CD4-positive, alpha-beta T cell treated with Interleukin-17A for 1 hour (primary cell): Measurements from ENCODE around the gene TLK2.
"Not testable (repeated sequence)": the region's sequence is repeated elsewhere in the genome, so short reads cannot be mapped to it uniquely, and the experiment has no call there.

Experiments used
- DNase-seq: peaks from one replicate; pipeline ENCODE4 v3.0.0-alpha.2; 2020

Gene TLK2

GRCh38 chr17:62478424-62478879 is at the start of gene TLK2:
Gene TLK2 (plus strand): TSS chr17:62478825. CDS start chr17:62481126, 2,301 bp downstream.
- peak; percentile 84 for DNase-seq

- not testable (repeated sequence) for DNase-seq
Measured at GRCh38 chr17:62435251-62435650, 43.4 kb upstream of the TLK2 start.

- not testable (repeated sequence) for DNase-seq
Measured at GRCh38 chr17:62441181-62441580, 37.4 kb upstream of the TLK2 start.

- no peak for DNase-seq
Measured at GRCh38 chr17:62444063-62444462, 34.6 kb upstream of the TLK2 start.

- not testable (repeated sequence) for DNase-seq
Measured at GRCh38 chr17:62445791-62446190, 32.8 kb upstream of the TLK2 start.

DNA sequence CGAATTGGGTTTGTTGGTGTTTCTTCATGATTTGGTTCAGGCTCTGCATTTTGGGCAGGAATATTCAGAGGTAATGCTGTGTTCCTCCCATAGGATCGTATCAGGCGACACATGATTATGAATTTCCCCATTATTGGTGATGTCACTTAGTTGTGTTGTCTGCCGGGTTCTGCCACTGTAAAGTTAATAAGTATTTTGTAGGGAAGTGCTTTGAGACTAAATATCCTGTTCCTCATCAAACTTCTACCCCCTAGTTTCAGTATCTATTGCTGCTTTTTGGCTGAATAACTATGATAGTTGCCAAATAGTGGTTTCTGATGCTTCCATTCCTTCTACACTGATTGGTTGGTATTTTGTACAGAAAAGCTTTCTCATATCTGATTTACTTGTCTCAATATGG is 26.4 kb upstream of the TLK2 start:
- not testable (repeated sequence) for DNase-seq

GRCh38 chr17:62453041-62453440 is 25.6 kb upstream of the TLK2 start:
- not testable (repeated sequence) for DNase-seq

DNA sequence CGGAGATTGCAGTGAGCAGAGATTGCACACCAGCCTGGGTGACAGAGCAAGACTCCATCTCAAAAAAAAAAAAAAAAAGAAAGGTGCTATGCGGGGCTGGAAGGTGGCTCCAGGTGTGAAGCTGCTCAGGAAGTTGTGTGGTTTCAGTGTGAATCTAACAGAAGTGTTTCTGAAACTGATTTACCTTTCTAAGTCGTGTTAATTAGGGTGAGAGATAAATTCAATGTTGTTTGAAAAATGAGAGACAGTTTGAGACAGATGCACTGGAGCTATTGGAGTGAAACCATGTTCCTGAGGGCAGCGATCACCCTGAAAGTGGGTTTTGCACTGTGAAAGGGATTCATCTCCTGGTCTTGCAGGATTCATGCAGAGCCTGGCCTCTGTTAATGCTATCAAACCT is 25.0 kb upstream of the TLK2 start:
- peak; percentile 35 for DNase-seq

- not testable (repeated sequence) for DNase-seq
Measured at GRCh38 chr17:62454111-62454510, 24.5 kb upstream of the TLK2 start.

GRCh38 chr17:62456016-62456415 is 22.6 kb upstream of the TLK2 start:
- no peak for DNase-seq

- not testable (repeated sequence) for DNase-seq
Measured at GRCh38 chr17:62458483-62458882, 20.1 kb upstream of the TLK2 start.

GRCh38 chr17:62464422-62464821 is 14.2 kb upstream of the TLK2 start:
- DNase-seq: not testable (repeated sequence)

GRCh38 chr17:62465271-62465670 is 13.4 kb upstream of the TLK2 start:
- not testable (repeated sequence) for DNase-seq

- peak; percentile 64 for DNase-seq
Measured at GRCh38 chr17:62470666-62471379, 7.8 kb upstream of the TLK2 start.

DNA sequence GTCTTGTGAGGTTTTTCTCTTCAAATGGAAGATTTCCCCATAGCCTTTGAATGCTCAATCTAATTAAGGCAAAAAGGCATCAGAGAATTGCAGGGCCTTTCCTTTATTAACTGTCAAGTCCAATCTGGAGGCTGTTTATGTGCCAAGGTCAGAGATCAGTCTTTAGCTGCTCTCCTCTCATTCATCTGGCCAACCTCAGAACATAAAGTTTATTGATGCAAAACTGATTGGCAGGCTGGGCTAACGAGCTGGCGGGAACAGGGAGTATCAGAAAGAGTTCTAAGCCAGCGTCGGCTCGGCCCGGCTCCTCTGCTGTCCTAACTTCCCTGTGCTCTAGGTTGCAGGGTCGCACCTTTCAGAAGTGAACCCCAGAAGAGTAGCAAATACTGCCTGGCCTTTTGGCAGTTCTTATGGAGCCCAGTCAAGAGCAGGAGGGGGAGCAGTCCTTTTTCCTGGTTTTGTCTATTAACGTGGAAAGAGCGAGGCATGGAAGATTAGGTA is 7.2 kb upstream of the TLK2 start:
- not testable (repeated sequence) for DNase-seq

DNA sequence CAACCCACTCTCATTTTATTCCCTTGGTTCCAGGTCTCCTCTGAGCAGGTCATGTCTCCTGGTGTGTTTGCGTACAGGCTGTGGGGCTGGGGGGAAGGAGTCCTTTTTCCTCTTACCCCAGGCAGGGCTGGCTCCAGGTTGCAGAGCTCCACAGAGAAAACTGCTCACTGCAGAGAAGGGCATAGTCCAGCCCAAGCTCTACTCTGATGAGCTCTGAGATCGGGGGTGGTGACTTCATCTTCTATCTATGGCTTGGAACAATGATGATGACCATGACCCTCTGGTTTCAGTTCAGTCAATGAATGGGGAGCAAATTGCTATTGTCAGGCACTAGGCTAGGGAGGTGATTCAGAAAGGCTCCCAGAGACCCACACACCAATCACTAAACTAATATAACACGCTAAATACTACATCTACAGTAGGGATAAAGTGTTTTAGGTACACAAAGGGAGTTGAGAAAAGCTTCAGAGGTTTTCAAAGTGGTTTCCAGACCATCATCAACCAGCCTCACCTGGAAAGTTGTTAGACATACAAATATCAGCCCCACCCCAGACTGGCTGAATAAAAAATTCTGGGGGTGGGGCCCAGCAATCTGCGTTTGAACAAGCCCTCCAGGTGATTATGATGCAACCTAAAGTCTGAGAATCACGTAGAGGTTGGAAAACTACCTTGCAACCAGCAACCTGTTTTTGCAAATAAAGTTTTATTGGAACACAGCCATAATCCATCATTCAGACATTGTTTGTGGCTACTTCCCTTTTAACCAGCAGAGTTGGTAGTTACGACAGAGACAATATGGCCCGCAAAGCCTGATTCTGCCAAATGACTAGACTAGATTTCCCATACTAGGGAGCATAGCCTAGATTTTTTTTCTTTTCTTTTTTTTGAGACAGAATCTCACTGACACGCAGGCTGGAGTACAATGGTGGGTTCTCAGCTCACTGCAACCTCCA is 5.3 kb upstream of the TLK2 start:
- not testable (repeated sequence) for DNase-seq

GRCh38 chr17:62477111-62477510 is 1.5 kb upstream of the TLK2 start:
- not testable (repeated sequence) for DNase-seq

GRCh38 chr17:62477718-62478408 is 762 bp upstream of the TLK2 start:
- peak; percentile 53 for DNase-seq

DNA sequence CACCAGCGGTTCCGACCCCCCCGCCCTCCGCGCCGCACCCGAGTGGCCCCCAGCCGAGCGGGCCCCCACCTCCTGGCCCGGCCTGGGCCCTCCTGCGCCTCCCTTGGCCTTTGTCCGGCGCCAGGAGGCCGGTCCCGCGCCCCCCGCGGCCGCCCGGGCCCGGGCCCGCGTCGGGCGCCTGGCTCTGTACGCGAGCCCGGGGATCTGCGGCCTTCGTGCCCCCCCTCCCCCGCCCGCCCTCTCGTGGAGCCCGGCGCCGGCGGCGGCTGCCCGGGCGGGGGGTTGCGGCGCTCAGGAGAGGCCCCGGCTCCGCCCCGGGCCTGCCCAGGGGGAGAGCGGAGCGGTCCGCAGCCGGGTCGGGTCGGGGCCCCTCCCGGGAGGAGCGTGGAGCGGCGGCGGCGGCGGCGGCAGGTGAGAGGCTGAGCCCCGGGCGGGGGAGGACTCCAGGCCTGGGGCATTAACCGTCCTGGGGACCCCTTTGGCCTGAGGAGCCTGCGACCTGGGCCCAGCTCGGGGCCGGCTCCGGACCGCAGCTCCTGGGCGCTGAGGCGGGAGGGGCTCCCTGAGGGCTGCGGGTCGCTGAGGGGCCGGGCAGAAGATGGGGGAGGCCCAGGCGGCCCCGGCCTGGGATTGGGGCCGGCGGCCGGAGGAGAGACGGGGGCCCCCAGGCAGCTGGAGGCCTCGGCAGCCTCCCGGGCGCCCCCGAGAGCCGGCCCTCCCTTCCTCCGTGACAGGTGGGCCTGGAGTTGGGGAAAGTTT is 434 bp downstream of the TLK2 start:
- not testable (repeated sequence) for DNase-seq

- DNase-seq: peak; percentile 20
Measured at GRCh38 chr17:62479639-62480258, 1.1 kb downstream of the TLK2 start.

DNA sequence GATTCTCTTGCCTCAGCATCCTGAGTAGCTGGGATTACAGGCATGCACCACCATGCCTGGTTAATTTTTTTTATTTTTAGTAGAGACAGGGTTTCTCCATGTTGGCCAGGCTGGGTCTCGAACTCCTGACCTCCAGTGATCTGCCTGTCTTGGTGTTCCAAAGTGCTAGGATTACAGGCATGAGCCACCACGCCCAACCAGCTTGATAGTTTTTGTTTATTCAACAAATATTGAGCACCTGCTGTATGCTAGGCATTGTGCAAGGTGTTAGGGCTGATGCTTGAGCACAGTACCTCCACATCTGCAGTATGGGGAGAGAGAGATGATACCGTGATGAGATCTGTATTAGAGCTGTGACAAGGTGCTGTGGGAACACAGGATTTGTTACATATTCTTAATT is 3.9 kb downstream of the TLK2 start:
- not testable (repeated sequence) for DNase-seq
